ENCODE data around the gene SAMD9. TPM values are rescaled to one million over a fixed set of nuclear protein-coding genes. Genes with fewer than 3 reads are reported as not detected.

SAMD9 gene
- total RNA-seq, 1 experiment from 2014 or later, result 6.0 TPM

- Histone ChIP-seq H3K27me3 (ENCODE audit: control insufficient read depth, insufficient read depth, low read length) (no peaks in the 10 kb centered on the region), H3K36me3 (ENCODE audit: control insufficient read depth, insufficient read depth, low read length) (no peaks in the 10 kb centered on the region), H3K4me3 (ENCODE audit: low read depth in 2 of 2, low read length in 2 of 2) (no peak overlapping the region), H3K9me3 (ENCODE audit: control insufficient read depth, insufficient read depth, low read depth, low read length) (no peaks in the 10 kb centered on the region), H3K4me1 (ENCODE audit: control insufficient read depth, insufficient read depth, low read length) (no peaks in the 10 kb centered on the region), H3K27ac (ENCODE audit: low read length) (no peak overlapping the region)
- TF ChIP-seq CTCF (IDR thresholded peaks at IDR 0.05) (no peak), REST (IDR thresholded peaks at IDR 0.05; ENCODE audit: insufficient read depth in 1 of 2, low read depth in 2 of 2, low read length in 1 of 2) (no peak), SIN3A (IDR thresholded peaks at IDR 0.05; ENCODE audit: borderline replicate concordance, insufficient read depth, low read depth, low read length) (no peak), TCF7L2 (IDR thresholded peaks at IDR 0.05; ENCODE audit: low read depth, low read length) (no peak), POLR2AphosphoS5 (IDR thresholded peaks at IDR 0.05; ENCODE audit: low read depth, low read length) (no peak)
- ChIA-PET POLR2A (no interaction called here), CTCF (no interaction called here)
- intact Hi-C loops (cut with micrococcal nuclease; ENCODE audit: unreplicated experiment), result no loop called here
- in situ Hi-C loops (cut with HindIII; ENCODE audit: low pct_unique_long_range_greater_than_20kb, low sequenced_read_pairs), result no loop called here
- no peak for ATAC-seq
- no peak for DNase-seq (ENCODE audit: low read depth, low spot score)
- no TSS peak for BruUV-seq (replicated peaks)
Observed at GRCh38 chr7:93160410-93160809, 42.6 kb upstream of the SAMD9 start.

GRCh38 chr7:93159490-93159889 is 41.7 kb upstream of the SAMD9 start:
- no TSS peak for BruUV-seq (replicated peaks)
- Histone ChIP-seq H3K27me3 (ENCODE audit: control insufficient read depth, insufficient read depth, low read length) (no peaks in the 10 kb centered on the region), H3K27ac (ENCODE audit: low read length) (no peak overlapping the region), H3K4me1 (ENCODE audit: control insufficient read depth, insufficient read depth, low read length) (no peaks in the 10 kb centered on the region), H3K36me3 (ENCODE audit: control insufficient read depth, insufficient read depth, low read length) (no peaks in the 10 kb centered on the region), H3K4me3 (ENCODE audit: low read depth in 2 of 2, low read length in 2 of 2) (no peak overlapping the region), H3K9me3 (ENCODE audit: control insufficient read depth, insufficient read depth, low read depth, low read length) (no peaks in the 10 kb centered on the region)
- intact Hi-C loops (cut with micrococcal nuclease; ENCODE audit: unreplicated experiment) (no loop called here), in situ Hi-C loops (cut with HindIII; ENCODE audit: low pct_unique_long_range_greater_than_20kb, low sequenced_read_pairs) (no loop called here)
- CTCF ChIA-PET, result no interaction called here
- no peak for DNase-seq (ENCODE audit: low read depth, low spot score)
- ATAC-seq, result no peak
- TF ChIP-seq SIN3A (IDR thresholded peaks at IDR 0.05; ENCODE audit: borderline replicate concordance, insufficient read depth, low read depth, low read length), result no peak
- TF ChIP-seq POLR2AphosphoS5 (IDR thresholded peaks at IDR 0.05; ENCODE audit: low read depth, low read length), result no peak
- no peak for TF ChIP-seq REST (IDR thresholded peaks at IDR 0.05; ENCODE audit: insufficient read depth in 1 of 2, low read depth in 2 of 2, low read length in 1 of 2)
- TF ChIP-seq TCF7L2 (IDR thresholded peaks at IDR 0.05; ENCODE audit: low read depth, low read length), result no peak
- TF ChIP-seq CTCF (IDR thresholded peaks at IDR 0.05), result no peak
- POLR2A ChIA-PET, result no interaction called here

Measured in Panc1 (cell line).